Neutrophil (primary cell): ENCODE measurements around the gene DCDC2.
A peak's percentile ranks its signal among the peaks of the same experiment; 100 is the strongest.

Experiments
- H3K27ac ChIP-seq: fragments of 200-600 bp; sonication (generic); 2 replicates; pipeline ENCODE4 v1.5.1; 2016; ENCODE audit warnings: mild to moderate bottlenecking, moderate library complexity
- H3K27me3 ChIP-seq: fragments of 200-600 bp; sonication (generic); 2 replicates; pipeline ENCODE4 v1.6.0; 2016; ENCODE audit warnings: mild to moderate bottlenecking
- H3K36me3 ChIP-seq: fragments of 200-600 bp; sonication (generic); 2 replicates; pipeline ENCODE4 v1.5.1; 2017
- H3K4me1 ChIP-seq, 2 experiments: fragments of 200-600 bp in 1 of 2; sonication (generic) in 1 of 2; 1 replicate in 1 of 2; 2 replicates in 1 of 2; pipeline versions ENCODE4 v1.5.1 to v1.6.1; 2013 to 2016; ENCODE audit warnings: low read depth in 1 of 2, low read length in 1 of 2, mild to moderate bottlenecking in 1 of 2, moderate library complexity in 1 of 2; ENCODE audit not compliant: control insufficient read depth in 1 of 2, insufficient read depth in 1 of 2
- H3K4me3 ChIP-seq, 2 experiments: fragments of 200-600 bp in 1 of 2; sonication (generic) in 1 of 2; 1 replicate in 1 of 2; 2 replicates in 1 of 2; pipeline ENCODE4 v1.5.1; 2013 to 2016; ENCODE audit warnings: low read depth in 1 of 2, low read length in 1 of 2, mild to moderate bottlenecking in 1 of 2, moderate library complexity in 1 of 2
- H3K9me3 ChIP-seq: fragments of 200-600 bp; sonication (generic); 2 replicates; pipeline ENCODE4 v1.5.1; 2016
- TF ChIP-seq, protein P1 (sequence below): fragments of 200-600 bp; sonication (generic); IDR thresholded peaks from 2 replicates; pipeline ENCODE4 v1.5.1; 2016; ENCODE audit warnings: antibody characterized with exemption

DCDC2 gene

DNA sequence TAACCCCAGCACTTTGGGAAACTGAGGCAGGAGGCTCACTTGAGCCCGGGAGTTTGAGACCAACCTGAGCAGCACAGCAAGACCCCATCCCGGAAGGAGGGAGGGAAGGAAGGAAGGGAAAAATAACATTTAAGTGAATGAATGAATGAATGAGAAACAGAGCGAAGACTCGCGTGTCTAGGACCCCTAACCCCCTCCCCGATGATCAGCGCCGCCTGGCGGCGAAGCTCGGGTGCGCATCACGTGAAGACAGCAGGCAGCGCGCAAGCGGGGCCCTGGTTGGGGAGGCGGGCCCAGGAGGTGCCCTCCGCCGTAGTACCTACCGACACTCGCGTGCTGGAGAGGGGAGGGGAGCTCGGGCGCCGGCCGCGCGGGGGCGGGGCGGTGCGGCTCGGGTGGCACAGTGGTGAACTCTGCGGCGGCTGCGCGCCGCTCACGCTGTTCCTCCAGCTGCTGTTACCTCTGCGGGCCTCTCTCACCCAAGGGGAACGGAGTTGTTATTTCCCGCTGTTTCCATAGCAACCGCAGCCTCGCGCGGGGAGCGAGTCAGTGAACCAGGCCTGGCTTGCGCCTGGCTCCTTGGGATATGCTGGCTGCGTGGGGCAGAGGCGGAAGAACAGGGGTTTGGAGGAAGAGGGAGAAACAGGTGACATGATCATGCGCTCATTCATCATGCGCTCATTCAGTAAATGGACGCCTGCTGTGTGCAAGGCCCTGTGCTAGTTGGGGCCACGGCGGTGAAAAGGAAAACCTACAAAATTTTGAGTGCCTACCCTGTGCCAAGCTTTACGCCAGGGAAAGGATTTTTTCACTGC lies 2.0 kb upstream of the DCDC2 start:
- Histone ChIP-seq H3K27me3 (peaks cover 62% of the 10 kb centered on the region), H3K27ac (no peak overlapping the region), H3K4me3 (peak overlapping the region; percentile 18 to 39), H3K9me3 (no peaks in the 10 kb centered on the region), H3K36me3 (no peaks in the 10 kb centered on the region), H3K4me1 (peaks cover 7 to 15% of the 10 kb centered on the region in 2 experiments)
- TF ChIP-seq, protein P1, sequence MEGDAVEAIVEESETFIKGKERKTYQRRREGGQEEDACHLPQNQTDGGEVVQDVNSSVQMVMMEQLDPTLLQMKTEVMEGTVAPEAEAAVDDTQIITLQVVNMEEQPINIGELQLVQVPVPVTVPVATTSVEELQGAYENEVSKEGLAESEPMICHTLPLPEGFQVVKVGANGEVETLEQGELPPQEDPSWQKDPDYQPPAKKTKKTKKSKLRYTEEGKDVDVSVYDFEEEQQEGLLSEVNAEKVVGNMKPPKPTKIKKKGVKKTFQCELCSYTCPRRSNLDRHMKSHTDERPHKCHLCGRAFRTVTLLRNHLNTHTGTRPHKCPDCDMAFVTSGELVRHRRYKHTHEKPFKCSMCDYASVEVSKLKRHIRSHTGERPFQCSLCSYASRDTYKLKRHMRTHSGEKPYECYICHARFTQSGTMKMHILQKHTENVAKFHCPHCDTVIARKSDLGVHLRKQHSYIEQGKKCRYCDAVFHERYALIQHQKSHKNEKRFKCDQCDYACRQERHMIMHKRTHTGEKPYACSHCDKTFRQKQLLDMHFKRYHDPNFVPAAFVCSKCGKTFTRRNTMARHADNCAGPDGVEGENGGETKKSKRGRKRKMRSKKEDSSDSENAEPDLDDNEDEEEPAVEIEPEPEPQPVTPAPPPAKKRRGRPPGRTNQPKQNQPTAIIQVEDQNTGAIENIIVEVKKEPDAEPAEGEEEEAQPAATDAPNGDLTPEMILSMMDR: no peak

DNA sequence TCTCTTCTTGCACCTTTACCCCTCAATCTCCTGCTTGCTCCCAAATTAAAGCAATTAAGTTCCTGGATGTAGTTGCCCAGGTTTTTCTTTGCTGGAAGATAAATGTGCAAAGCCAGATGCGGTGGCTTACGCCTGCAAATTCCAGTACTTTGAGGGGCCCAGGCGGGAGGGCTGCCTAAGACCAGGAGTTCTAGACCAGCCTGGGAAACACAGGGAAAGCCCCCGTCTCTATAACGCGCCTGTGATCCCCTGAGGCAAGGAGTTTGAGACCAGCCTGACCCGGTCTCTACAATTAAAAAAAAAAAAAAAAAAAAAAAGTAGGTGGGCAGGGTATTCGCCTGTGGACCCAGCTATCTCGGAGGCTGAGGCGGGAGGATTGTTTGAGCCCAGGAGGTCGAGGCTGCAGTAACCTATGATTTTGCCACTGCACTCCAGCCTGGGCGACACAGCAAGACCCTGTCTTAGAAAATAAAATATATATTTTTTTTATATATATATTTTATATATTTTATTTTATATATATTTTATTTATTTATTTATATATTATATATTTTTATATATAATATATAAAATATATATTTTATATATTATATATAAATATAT lies 461 bp upstream of the DCDC2 start:
- peaks cover 7 to 15% of the 10 kb centered on the region in 2 experiments for H3K4me1 ChIP-seq
- H3K9me3 ChIP-seq: no peaks in the 10 kb centered on the region
- TF ChIP-seq, protein P1: no peak
- H3K4me3 ChIP-seq: no peak overlapping the region
- no peaks in the 10 kb centered on the region for H3K36me3 ChIP-seq
- no peak overlapping the region for H3K27ac ChIP-seq
- H3K27me3 ChIP-seq: peaks cover 76% of the 10 kb centered on the region

DNA sequence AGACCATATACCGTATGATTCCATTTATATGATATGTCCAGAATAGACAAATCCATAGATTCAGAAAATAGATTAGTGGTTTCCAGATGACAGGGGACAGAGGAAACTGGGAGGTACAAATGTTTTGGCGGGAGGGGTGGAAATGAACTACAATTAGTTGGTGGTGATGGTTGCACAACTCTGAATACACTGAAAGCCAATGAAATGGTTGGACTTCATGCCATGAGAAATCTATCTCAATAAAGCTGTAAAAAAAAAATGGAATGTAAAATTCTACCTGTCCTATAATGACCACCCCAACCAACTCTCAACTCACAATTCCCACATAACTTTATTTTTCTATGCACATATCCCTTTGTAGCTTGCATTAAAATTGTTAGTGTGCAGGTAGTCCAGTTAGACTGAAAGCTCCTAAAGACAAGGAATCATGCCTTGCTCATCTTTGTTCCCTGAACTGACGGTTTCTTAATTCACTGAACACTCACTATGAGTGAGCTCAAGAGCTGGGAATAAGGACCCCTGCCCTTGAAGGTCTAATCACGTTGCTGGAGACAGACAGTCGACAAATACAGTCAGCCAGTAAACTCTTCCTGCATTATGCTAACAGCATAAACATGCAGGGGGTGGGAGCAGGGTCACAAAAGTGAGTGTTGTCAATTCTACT lies 1.4 kb downstream of the DCDC2 start:
- H3K9me3 ChIP-seq: no peaks in the 10 kb centered on the region
- peaks cover 71% of the 10 kb centered on the region for H3K27me3 ChIP-seq
- no peak overlapping the region for H3K27ac ChIP-seq
- no peak overlapping the region for H3K4me3 ChIP-seq
- H3K36me3 ChIP-seq: no peaks in the 10 kb centered on the region
- H3K4me1 ChIP-seq: peaks cover 7 to 15% of the 10 kb centered on the region in 2 experiments
- TF ChIP-seq, protein P1: no peak

DNA sequence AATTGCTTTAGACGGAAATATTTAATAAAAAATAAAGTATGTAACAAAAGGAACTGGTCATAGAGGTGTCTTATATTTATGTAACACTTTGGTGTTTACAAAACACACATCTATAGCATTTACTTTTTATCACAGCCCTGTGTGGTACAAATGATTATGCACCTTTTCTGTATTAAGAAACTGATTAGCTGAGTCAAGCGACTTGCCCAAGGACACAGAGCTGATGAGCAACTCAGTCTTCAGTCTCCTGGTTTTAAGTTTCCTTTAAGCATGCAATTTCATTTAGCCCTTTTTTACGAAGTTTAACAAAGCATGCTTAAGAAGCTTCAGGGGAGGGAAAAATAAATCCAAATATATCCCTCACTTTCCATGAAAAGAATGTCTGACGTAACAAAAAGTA lies 2.5 kb downstream of the DCDC2 start:
- H3K27ac ChIP-seq: no peak overlapping the region
- peaks cover 7 to 15% of the 10 kb centered on the region in 2 experiments for H3K4me1 ChIP-seq
- H3K9me3 ChIP-seq: no peaks in the 10 kb centered on the region
- peaks cover 60% of the 10 kb centered on the region for H3K27me3 ChIP-seq
- TF ChIP-seq, protein P1: no peak
- H3K4me3 ChIP-seq: no peak overlapping the region
- no peaks in the 10 kb centered on the region for H3K36me3 ChIP-seq

DNA sequence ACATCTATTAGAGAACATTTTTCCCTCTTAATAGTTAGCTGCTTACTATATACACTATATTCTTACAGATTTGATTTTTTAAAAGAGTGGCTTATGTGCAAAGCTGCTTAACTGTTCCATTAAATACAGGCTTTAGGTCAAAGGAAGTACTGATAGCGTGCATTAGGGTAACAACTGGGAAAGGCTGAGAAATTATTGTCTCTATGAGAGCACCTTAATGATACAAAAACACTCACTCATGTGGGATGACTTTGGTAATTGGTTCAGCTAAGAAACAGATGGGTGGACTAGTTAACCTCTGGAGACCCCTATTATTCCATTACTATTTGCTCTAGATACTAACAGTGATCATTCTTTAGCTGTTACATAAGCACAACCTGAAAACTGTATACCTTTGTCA lies 4.0 kb downstream of the DCDC2 start:
- no peak overlapping the region for H3K27ac ChIP-seq
- H3K4me3 ChIP-seq: no peak overlapping the region
- H3K9me3 ChIP-seq: no peaks in the 10 kb centered on the region
- peaks cover 58% of the 10 kb centered on the region for H3K27me3 ChIP-seq
- peaks cover 6 to 7% of the 10 kb centered on the region in 2 experiments for H3K4me1 ChIP-seq
- TF ChIP-seq, protein P1: no peak
- H3K36me3 ChIP-seq: no peaks in the 10 kb centered on the region
